NCI-H345 treated with DMSO at 0.1 percent for 48 hours (cell line): ENCODE data around the gene PRDM16.
"Not testable (repeated sequence)": the region's sequence is repeated elsewhere in the genome, so short reads cannot be mapped to it uniquely, and the experiment has no call there.

Source experiments
- DNase-seq: peaks from one replicate; lab custom pipeline; 2025; ENCODE audit not compliant: unreplicated experiment; lab: John Stamatoyannopoulos, UW

PRDM16 gene

GRCh38 chr1:3080053-3080955 lies 11.3 kb downstream of the PRDM16 start:
- DNase-seq, result no peak

GRCh38 chr1:3081171-3081683 lies 12.2 kb downstream of the PRDM16 start:
- no peak for DNase-seq

- no peak for DNase-seq
Observed at GRCh38 chr1:3082051-3082450, 13.0 kb downstream of the PRDM16 start.

- no peak for DNase-seq
Observed at GRCh38 chr1:3082571-3083516, 13.8 kb downstream of the PRDM16 start.

GRCh38 chr1:3084154-3084553 lies 15.2 kb downstream of the PRDM16 start:
- DNase-seq, result no peak

- DNase-seq, result no peak
Observed at GRCh38 chr1:3084726-3085125, 15.7 kb downstream of the PRDM16 start.

- no peak for DNase-seq
Observed at GRCh38 chr1:3085721-3086120, 16.7 kb downstream of the PRDM16 start.

- no peak for DNase-seq
Observed at GRCh38 chr1:3086272-3086974, 17.4 kb downstream of the PRDM16 start.

GRCh38 chr1:3087049-3087448 lies 18.0 kb downstream of the PRDM16 start:
- DNase-seq, result no peak

- not testable (repeated sequence) for DNase-seq
Observed at GRCh38 chr1:3087946-3088668, 19.1 kb downstream of the PRDM16 start.

GRCh38 chr1:3089490-3089889 lies 20.5 kb downstream of the PRDM16 start:
- DNase-seq, result no peak

- no peak for DNase-seq
Observed at GRCh38 chr1:3091334-3091733, 22.3 kb downstream of the PRDM16 start.

- DNase-seq, result no peak
Observed at GRCh38 chr1:3092530-3092929, 23.5 kb downstream of the PRDM16 start.

GRCh38 chr1:3093898-3094626 lies 25.1 kb downstream of the PRDM16 start:
- DNase-seq, result no peak

GRCh38 chr1:3094863-3095780 lies 26.1 kb downstream of the PRDM16 start:
- DNase-seq, result no peak

- no peak for DNase-seq
Observed at GRCh38 chr1:3096345-3096744, 27.3 kb downstream of the PRDM16 start.

GRCh38 chr1:3097231-3097630 lies 28.2 kb downstream of the PRDM16 start:
- no peak for DNase-seq

GRCh38 chr1:3097861-3098260 lies 28.9 kb downstream of the PRDM16 start:
- no peak for DNase-seq

GRCh38 chr1:3099861-3100260 lies 30.9 kb downstream of the PRDM16 start:
- no peak for DNase-seq
